GM12892 (cell line): Measurements from ENCODE around the gene TGM3.

Experiments used
- POLR2A ChIP-seq: IDR thresholded peaks from 2 replicates; pipeline ENCODE4 v1.6.1; 2011; ENCODE audit warnings: low read depth, low read length, control low read depth
- POLR2AphosphoS5 ChIP-seq: IDR thresholded peaks from 2 replicates; pipeline ENCODE4 v1.6.1; 2011; ENCODE audit warnings: low read depth, low read length, control low read depth
- TAF1 ChIP-seq: IDR thresholded peaks from 2 replicates; pipeline ENCODE4 v1.6.1; 2011; ENCODE audit warnings: low read depth, mild to moderate bottlenecking, control low read depth, low read length, borderline replicate concordance

- TF ChIP-seq POLR2AphosphoS5 (no peak), TAF1 (no peak), POLR2A (no peak)
Measured at GRCh38 chr20:2305029-2305428, 9.2 kb downstream of the TGM3 start.
